Memory B cell (primary cell): ENCODE measurements around the gene ABHD3.
"Not testable (repeated sequence)": the region's sequence is repeated elsewhere in the genome, so short reads cannot be mapped to it uniquely, and the experiment has no call there.

Experiments used
- ATAC-seq: fragments of 150-1000 bp; cut with Tn5 transposase; 2 replicates; pipeline ENCODE4 v1.10.0; 2021; ENCODE audit warnings: low read depth, mild to moderate bottlenecking, moderate library complexity
- DNase-seq, 2 donors: peaks; one replicate each; pipeline ENCODE4 v3.0.0; 2022; ENCODE audit warnings: low spot score in 2 of 2
- H3K27ac Mint-ChIP-seq: one replicate; pipeline ENCODE4 v1.8.0; 2022; ENCODE audit warnings: mild to moderate bottlenecking, moderate library complexity, mixed read lengths
- H3K27me3 Mint-ChIP-seq: one replicate; pipeline ENCODE4 v1.8.0; 2022; ENCODE audit warnings: mixed read lengths
- H3K36me3 Mint-ChIP-seq: one replicate; pipeline ENCODE4 v1.8.0; 2022; ENCODE audit warnings: mild to moderate bottlenecking, mixed read lengths
- H3K4me1 Mint-ChIP-seq: one replicate; pipeline ENCODE4 v1.8.0; 2022; ENCODE audit warnings: mixed read lengths
- H3K4me3 Mint-ChIP-seq: one replicate; pipeline ENCODE4 v1.8.0; 2022; ENCODE audit warnings: mild to moderate bottlenecking, moderate library complexity, mixed read lengths
- H3K9me3 Mint-ChIP-seq: one replicate; pipeline ENCODE4 v1.8.0; 2022; ENCODE audit warnings: mixed read lengths

Gene ABHD3

DNA sequence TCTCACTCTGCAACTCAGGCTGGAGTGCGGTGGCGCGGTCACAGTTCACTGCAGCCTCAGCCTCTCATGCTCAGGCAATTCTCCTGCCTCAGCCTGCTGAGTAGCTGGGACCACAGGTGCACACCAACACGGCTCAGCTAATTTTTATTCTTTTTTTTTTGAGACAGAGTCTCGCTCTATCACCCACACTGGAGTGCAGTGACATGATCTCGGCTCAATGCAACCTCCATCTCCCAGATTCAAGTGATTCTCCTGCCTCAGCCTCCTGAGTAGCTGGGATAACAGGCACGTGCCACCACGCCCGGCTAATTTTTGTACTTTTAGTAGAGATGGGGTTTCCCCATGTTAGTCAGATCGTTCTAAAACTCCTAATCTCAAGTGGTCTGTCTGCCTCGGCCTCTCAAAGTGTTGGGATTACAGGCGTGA is 19.0 kb downstream of the ABHD3 start:
- Mint-ChIP-seq H3K36me3 (peaks cover 11% of the 10 kb centered on the region), H3K27ac (peak overlapping the region; percentile 94), H3K4me1 (peaks cover 19% of the 10 kb centered on the region), H3K4me3 (peak overlapping the region; percentile 61)
- ATAC-seq: peak; percentile 90
- DNase-seq: peak; percentile 25 to 34
- not testable (repeated sequence) for H3K27me3 Mint-ChIP-seq, H3K9me3 Mint-ChIP-seq

DNA sequence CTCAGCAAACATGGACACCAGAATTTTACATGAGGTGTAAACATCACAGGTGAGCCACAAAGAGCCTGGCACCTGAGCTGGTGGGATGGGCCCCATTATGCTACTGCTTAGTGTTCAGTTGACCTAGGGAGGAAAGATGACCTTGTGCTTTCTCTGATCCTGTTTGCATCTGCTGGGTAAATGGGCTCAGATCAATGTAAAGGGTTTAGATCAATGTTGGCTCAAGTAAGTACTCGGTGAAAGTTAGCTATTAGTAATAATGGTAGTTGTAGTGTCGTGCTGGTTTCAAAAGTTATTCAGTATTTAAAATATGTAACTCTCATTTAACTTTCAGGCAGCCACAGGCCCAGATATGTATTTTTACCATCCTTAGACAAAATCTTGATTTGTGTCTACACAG is 19.8 kb downstream of the ABHD3 start:
- DNase-seq (no peak), ATAC-seq (no peak)
- no peaks in the 10 kb centered on the region for H3K27me3 Mint-ChIP-seq
- H3K36me3 Mint-ChIP-seq: peaks cover 9% of the 10 kb centered on the region
- no peak overlapping the region for H3K4me3 Mint-ChIP-seq
- peaks cover 18% of the 10 kb centered on the region for H3K4me1 Mint-ChIP-seq
- peak overlapping the region; percentile 94 for H3K27ac Mint-ChIP-seq
- peaks cover 3% of the 10 kb centered on the region for H3K9me3 Mint-ChIP-seq

DNA sequence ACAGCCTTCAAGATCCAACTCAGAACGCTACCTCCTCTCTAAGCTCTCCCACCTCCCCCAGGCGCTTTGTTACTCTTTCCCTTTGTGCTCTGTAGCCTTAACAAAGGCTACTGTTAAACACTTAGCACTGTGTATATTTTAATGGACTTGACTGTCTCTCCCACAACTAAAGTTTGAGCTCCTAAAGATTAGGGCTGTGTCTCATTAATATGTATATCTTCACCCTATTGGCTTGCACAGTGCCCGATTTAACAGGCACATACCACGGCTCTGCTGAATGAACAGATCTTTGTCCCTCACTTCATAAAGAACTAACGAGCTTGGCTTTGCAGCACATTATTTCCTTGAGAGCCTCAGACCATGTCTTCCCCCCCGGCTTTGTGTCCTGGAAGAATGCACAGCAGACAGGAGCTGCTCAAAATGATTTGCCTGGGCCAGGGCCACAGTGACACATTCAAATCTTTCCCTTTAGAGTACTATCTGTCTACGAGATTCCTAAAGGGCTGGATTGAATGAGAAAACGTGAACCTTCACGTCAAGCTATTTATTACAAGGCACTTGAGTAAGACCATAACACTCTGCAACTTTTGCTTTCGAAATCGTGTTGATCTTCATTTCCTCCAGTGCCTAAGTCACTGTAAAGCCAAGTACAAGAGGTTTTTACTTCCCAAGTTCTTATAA is 22.1 kb downstream of the ABHD3 start:
- Mint-ChIP-seq H3K36me3 (no peaks in the 10 kb centered on the region), H3K9me3 (no peaks in the 10 kb centered on the region), H3K27ac (no peak overlapping the region), H3K4me3 (no peak overlapping the region), H3K27me3 (no peaks in the 10 kb centered on the region), H3K4me1 (peaks cover 12% of the 10 kb centered on the region)
- ATAC-seq: peak; percentile 52
- peak; percentile 9 to 13 for DNase-seq

DNA sequence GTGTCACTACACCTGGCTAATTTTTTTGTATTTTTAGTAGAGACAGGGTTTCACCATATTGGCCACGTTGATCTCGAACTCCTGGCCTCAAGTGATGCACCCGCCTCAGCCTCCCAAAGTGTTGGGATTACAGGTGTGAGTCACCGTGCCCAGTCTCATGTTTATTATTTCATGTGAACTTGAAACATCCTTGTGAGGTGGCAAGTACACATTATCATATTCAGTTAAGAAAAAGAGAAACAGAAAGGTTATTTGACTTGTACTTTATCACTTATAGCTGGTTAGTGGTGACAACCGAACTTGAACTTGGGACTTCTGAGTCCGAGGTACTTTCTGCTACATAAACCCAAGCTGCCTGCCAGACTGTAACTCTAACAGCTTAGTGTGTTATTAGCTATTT is 24.4 kb downstream of the ABHD3 start:
- Mint-ChIP-seq H3K4me3 (no peak overlapping the region), H3K27ac (no peak overlapping the region), H3K4me1 (peaks cover 3% of the 10 kb centered on the region), H3K9me3 (no peaks in the 10 kb centered on the region), H3K27me3 (no peaks in the 10 kb centered on the region), H3K36me3 (no peaks in the 10 kb centered on the region)
- ATAC-seq (no peak), DNase-seq (no peak)

DNA sequence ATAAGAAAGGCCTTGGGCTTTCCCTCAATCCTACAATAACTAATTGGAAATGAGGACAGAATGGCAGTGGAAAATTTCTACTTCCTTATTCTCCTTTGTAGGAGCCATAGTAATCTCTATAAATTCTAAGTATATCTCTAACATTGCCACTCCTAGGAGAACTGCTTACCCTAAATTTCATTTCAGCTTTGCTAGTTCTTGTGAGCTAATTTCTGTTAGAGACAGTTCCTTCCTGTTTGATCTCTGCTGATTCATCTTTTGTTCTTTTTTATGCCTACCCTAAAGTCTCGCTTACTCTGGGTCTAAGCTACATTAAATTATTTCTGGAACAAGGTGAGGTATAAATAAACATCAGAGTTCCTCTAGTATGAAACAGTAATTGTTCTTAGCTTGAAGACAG is 25.7 kb downstream of the ABHD3 start:
- DNase-seq: no peak
- Mint-ChIP-seq H3K36me3 (no peaks in the 10 kb centered on the region), H3K9me3 (no peaks in the 10 kb centered on the region), H3K27me3 (no peaks in the 10 kb centered on the region), H3K4me3 (no peak overlapping the region), H3K27ac (no peak overlapping the region), H3K4me1 (no peaks in the 10 kb centered on the region)
- no peak for ATAC-seq

DNA sequence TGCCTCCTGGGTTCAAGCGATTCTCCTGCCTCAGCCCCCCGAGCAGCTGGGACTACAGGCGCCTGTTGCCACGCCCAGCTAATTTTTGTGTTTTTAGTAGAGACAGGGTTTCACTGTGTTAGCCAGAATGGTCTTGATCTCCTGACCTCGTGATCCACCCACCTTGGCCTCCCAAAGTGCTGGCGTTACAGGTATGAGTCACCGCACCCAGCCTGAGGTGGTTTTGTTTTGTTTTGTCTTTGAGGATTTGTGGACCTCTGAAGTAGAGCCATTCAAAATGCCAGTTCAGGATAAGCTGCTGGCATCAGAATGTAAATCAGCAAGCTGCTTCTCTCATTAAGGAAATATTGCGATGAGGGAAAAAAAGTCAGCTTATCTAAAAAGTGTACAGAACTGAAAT is 29.2 kb downstream of the ABHD3 start:
- not testable (repeated sequence) for H3K4me3 Mint-ChIP-seq, DNase-seq, H3K27me3 Mint-ChIP-seq, H3K36me3 Mint-ChIP-seq, H3K27ac Mint-ChIP-seq, H3K9me3 Mint-ChIP-seq, H3K4me1 Mint-ChIP-seq, ATAC-seq

DNA sequence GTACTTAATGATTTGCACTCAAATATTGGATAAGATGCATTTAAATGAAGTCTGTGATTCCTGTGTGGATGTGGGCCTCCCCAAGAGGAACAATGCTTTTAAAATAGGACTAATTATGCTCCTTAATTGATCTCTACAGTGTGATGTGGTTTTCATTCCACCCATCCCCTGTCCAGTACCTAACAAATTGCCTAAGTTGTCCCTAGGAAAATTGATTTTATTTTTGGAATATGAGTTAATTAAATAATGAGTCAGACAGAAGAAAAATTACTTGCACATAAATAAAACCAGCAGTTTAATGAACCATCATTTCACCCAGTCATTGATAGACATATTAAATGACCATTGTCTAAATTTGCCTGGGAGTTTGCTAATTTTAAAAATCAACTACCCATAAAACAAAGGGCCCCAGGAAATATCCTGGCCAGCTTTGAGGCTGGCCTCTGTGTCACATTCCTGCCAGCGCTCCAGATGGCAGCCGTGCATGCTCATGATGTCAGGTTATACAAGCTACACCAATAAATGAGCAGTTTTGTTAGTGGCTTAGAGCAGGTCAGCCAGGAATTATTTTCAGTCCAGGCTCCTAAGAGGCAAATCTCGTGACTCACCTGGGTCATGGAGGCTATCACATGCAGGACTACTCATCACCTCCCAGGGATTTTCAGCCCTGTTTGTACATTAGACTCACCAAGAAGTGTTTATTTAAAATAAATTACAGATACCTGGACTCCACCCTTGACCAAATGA is 31.9 kb downstream of the ABHD3 start:
- ATAC-seq (no peak), DNase-seq (no peak)
- H3K36me3 Mint-ChIP-seq: no peaks in the 10 kb centered on the region
- H3K4me3 Mint-ChIP-seq: no peak overlapping the region
- H3K4me1 Mint-ChIP-seq: no peaks in the 10 kb centered on the region
- H3K27me3 Mint-ChIP-seq: no peaks in the 10 kb centered on the region
- H3K27ac Mint-ChIP-seq: no peak overlapping the region
- H3K9me3 Mint-ChIP-seq: no peaks in the 10 kb centered on the region

DNA sequence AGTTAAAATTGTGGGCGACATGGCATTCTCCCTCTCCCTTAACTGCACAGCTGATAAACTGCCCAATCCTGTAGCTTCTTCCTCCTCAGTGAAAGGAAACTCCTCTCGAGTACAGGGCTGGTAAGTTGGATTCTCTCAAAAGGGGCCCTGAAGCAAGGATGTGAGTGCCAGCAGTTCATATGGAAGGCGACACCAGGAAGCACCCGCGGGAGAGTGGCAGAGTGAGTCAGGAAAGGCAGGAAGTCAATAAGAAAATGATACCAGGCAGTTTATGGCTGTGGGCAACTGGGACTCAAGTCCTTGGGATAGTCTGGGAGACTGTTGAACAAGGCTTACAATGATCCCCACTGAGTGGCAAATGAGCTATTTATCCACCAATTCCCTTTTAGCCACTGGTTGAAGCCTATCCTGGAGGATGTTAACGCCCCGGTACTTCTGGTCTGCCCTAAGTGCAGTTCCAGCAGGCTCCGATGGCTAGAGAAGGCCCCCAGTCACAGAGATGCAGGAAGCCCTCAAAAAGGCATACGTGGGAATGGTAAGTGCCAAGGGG is 34.8 kb downstream of the ABHD3 start:
- ATAC-seq (no peak), DNase-seq (no peak)
- Mint-ChIP-seq H3K4me3 (no peak overlapping the region), H3K27me3 (no peaks in the 10 kb centered on the region), H3K27ac (no peak overlapping the region), H3K9me3 (no peaks in the 10 kb centered on the region), H3K36me3 (peaks cover 3% of the 10 kb centered on the region), H3K4me1 (no peaks in the 10 kb centered on the region)

DNA sequence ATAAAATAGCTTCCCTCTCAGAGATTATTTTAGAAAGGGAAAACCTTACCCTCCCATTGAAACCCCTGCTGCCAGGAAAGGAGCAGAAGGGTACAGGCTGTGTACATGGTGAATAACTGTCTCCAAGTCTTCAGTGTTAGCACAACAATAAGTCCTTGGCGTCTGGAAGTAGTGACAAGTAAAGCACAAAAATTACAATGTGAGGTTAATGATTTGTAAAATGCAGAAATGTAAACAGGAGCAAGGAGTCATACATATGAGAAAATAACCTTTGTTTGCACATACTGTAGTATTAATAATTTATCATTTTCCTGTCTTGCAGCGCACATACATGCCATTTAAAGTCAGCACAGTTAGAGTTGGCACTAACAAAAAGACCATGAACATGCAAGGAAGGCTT is 40.5 kb downstream of the ABHD3 start:
- Mint-ChIP-seq H3K27me3 (no peaks in the 10 kb centered on the region), H3K9me3 (no peaks in the 10 kb centered on the region), H3K4me3 (no peak overlapping the region), H3K27ac (no peak overlapping the region), H3K36me3 (peaks cover 7% of the 10 kb centered on the region), H3K4me1 (no peaks in the 10 kb centered on the region)
- DNase-seq (no peak), ATAC-seq (no peak)

DNA sequence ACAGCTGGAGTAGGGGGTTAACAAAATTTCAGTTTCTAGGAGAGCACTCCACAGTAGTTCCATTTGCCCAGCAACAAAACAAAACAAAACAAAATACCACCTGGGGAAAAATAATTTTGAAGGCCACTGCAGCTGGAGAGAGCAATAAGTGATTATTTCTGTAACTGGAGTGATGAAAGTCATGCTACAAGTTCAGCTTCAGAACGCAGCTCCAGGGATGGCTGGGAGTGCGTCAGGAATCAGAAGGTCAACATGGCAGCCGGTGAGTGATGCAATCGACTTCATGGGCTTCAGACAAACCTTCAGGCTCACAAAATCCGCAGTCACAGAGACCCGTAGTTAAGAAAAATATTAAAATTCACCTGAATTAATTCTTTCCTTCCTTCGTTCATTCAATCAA is 41.0 kb downstream of the ABHD3 start:
- H3K4me1 Mint-ChIP-seq: no peaks in the 10 kb centered on the region
- no peaks in the 10 kb centered on the region for H3K9me3 Mint-ChIP-seq
- no peak overlapping the region for H3K27ac Mint-ChIP-seq
- no peak for ATAC-seq
- peaks cover 7% of the 10 kb centered on the region for H3K36me3 Mint-ChIP-seq
- DNase-seq: no peak
- no peak overlapping the region for H3K4me3 Mint-ChIP-seq
- no peaks in the 10 kb centered on the region for H3K27me3 Mint-ChIP-seq

DNA sequence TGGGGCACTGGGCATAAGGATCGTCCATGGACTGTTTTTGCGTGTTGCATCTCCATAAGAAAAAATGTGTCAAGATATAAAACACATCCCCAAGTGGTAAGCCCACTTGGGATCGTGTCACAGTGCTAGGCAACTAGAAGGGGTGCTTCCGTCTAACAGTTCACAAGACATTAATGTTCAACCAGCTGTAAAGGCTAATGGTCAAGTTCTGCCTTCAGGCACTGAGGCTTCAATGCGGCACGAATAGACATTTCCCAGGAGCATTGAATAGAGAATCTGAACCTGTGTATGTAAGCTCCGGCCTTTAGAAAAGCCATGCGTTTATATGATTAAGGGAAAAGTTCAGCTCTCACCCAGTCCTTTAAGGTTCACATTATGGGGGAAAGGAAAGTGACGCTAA is 42.0 kb downstream of the ABHD3 start:
- Mint-ChIP-seq H3K27ac (no peak overlapping the region), H3K27me3 (no peaks in the 10 kb centered on the region), H3K4me3 (no peak overlapping the region), H3K4me1 (no peaks in the 10 kb centered on the region), H3K36me3 (peaks cover 11% of the 10 kb centered on the region), H3K9me3 (no peaks in the 10 kb centered on the region)
- DNase-seq (no peak), ATAC-seq (no peak)

DNA sequence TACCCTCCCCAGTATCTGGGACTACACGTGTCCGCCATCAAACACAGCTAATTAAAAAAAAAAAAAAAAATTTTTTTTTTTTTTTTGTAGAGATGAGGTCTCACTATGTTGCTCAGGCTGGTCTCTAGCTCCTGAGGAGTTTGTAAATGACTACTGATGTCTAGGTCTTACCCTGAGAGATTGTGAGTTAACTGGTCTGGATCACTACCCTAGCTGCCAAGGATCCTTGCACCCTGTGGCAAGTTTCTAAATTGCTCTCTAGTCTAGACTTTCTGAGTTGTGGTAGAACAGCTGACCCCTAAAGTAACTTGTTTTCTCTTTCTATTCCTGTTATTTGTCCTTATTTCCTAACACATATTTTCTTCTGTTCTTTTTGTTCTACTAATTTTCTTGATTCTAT is 44.5 kb downstream of the ABHD3 start:
- Mint-ChIP-seq H3K27me3 (no peaks in the 10 kb centered on the region), H3K4me3 (no peak overlapping the region), H3K4me1 (no peaks in the 10 kb centered on the region), H3K27ac (no peak overlapping the region), H3K36me3 (peaks cover 13% of the 10 kb centered on the region), H3K9me3 (no peaks in the 10 kb centered on the region)
- DNase-seq (no peak), ATAC-seq (no peak)

DNA sequence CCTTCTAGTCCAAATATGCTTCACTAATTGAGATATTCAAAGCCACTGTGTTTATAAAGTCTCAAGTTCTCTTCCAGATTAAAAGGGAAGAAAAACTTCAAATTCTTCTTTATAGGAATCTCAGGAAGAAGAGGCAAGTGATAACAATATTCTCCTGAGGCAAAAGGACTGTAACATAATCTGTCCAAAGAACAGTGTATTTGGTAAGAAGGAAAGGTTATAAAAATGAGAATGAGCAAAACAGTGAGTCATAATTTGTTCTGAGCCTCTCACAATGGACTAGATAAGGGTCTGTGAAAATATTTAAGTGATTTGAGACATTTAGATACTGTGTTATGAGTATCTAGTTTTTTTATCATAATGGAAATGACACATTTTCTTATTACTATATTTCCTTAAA is 48.2 kb downstream of the ABHD3 start:
- H3K27me3 Mint-ChIP-seq: no peaks in the 10 kb centered on the region
- peaks cover 2% of the 10 kb centered on the region for H3K9me3 Mint-ChIP-seq
- no peaks in the 10 kb centered on the region for H3K4me1 Mint-ChIP-seq
- H3K27ac Mint-ChIP-seq: no peak overlapping the region
- DNase-seq (no peak), ATAC-seq (no peak)
- peaks cover 19% of the 10 kb centered on the region for H3K36me3 Mint-ChIP-seq
- H3K4me3 Mint-ChIP-seq: no peak overlapping the region

DNA sequence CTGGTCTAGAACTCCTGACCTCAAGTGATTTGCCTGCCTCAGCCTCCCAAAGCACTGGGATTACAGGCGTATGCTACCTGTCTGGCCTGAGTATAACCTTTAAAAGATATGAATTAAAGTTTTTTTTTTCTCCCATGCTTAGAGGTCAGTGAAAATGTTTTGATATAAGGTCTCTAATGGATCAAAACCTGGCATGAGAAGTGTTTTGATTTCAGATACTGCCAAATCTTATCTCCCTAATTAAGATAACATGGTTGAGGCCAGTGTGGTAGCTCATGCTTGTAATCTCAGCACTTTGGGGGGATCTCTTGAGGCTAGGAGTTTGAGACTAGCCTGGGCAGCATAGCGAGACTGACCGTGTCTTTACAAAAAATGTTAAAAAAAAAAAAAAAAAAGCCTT is 51.2 kb downstream of the ABHD3 start:
- ATAC-seq (no peak), DNase-seq (no peak)
- peaks cover 21% of the 10 kb centered on the region for H3K36me3 Mint-ChIP-seq
- no peaks in the 10 kb centered on the region for H3K4me1 Mint-ChIP-seq
- H3K4me3 Mint-ChIP-seq: no peak overlapping the region
- no peak overlapping the region for H3K27ac Mint-ChIP-seq
- H3K27me3 Mint-ChIP-seq: no peaks in the 10 kb centered on the region
- H3K9me3 Mint-ChIP-seq: peaks cover 2% of the 10 kb centered on the region

DNA sequence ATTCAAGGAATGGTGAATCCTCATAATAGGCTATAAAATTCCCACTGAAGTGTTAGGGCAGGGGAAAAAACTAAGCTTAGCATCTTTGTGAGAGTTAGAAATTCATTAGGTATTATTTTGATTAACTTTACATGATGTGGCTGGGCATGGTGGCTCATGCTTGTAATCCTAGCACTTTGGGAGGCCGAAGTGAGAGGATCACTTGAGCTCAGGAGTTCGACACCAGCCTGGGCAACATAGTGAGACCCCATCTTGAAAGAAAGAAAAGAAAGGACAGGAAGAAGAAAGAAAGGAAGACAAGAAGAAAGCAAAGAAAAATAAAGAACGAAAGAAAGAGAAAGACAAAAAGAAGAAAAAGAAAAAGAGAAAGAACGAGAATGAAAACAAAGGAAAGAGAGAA is 52.5 kb downstream of the ABHD3 start:
- Mint-ChIP-seq H3K4me3 (no peak overlapping the region), H3K9me3 (peaks cover 2% of the 10 kb centered on the region), H3K36me3 (peaks cover 16% of the 10 kb centered on the region), H3K27ac (no peak overlapping the region), H3K27me3 (no peaks in the 10 kb centered on the region), H3K4me1 (no peaks in the 10 kb centered on the region)
- ATAC-seq (no peak), DNase-seq (no peak)
